Activated CD4-positive, CD25-positive, alpha-beta regulatory T cell treated with anti-CD3 and anti-CD28 coated beads, Interleukin-2, amount 50 U/mL, for 72 hours (primary cell): ENCODE measurements around the gene LPO.
A peak's percentile ranks its signal among the peaks of the same experiment; 100 is the strongest.

ENCODE experiments used
- DNase-seq: peaks from one replicate; pipeline ENCODE4 v3.0.0; 2021

LPO gene

GRCh38 chr17:58238147-58238634 is at the start of gene LPO:
LPO (plus strand) TSS chr17:58238584; CDS start chr17:58242980, 4,396 bp downstream.
- no peak for DNase-seq

GRCh38 chr17:58189436-58190146 is 48.8 kb upstream of the LPO start:
- DNase-seq = no peak

- no peak for DNase-seq
Observed at GRCh38 chr17:58191241-58191896, 47.0 kb upstream of the LPO start.

GRCh38 chr17:58192612-58193011 is 45.8 kb upstream of the LPO start, which contains the start of gene EPX:
EPX (plus strand) TSS chr17:58192726; CDS start chr17:58192847, 121 bp downstream.
- no peak for DNase-seq

- DNase-seq = no peak
Observed at GRCh38 chr17:58193641-58194255, 44.6 kb upstream of the LPO start.

GRCh38 chr17:58195518-58196123 is 42.8 kb upstream of the LPO start:
- DNase-seq = no peak

GRCh38 chr17:58196610-58197009 is 41.8 kb upstream of the LPO start:
- no peak for DNase-seq

- DNase-seq = peak; percentile 57
Observed at GRCh38 chr17:58200024-58200633, 38.3 kb upstream of the LPO start.

- no peak for DNase-seq
Observed at GRCh38 chr17:58202859-58203258, 35.5 kb upstream of the LPO start.

GRCh38 chr17:58204796-58205195 is 33.6 kb upstream of the LPO start:
- no peak for DNase-seq

GRCh38 chr17:58205936-58206335 is 32.4 kb upstream of the LPO start:
- no peak for DNase-seq

- no peak for DNase-seq
Observed at GRCh38 chr17:58207451-58207850, 30.9 kb upstream of the LPO start.

GRCh38 chr17:58208344-58208743 is 30.0 kb upstream of the LPO start:
- DNase-seq = no peak

GRCh38 chr17:58210922-58211321 is 27.5 kb upstream of the LPO start:
- no peak for DNase-seq

- no peak for DNase-seq
Observed at GRCh38 chr17:58215685-58216084, 22.7 kb upstream of the LPO start.

GRCh38 chr17:58217766-58218165 is 20.6 kb upstream of the LPO start:
- no peak for DNase-seq

- DNase-seq = peak; percentile 95
Observed at GRCh38 chr17:58219007-58219788, 19.2 kb upstream of the LPO start, which contains the start of gene MKS1. MKS1 (minus strand) TSS chr17:58219255; CDS start chr17:58219230, 25 bp downstream.

- no peak for DNase-seq
Observed at GRCh38 chr17:58219789-58220183, 18.6 kb upstream of the LPO start.

GRCh38 chr17:58224315-58224714 is 14.1 kb upstream of the LPO start:
- no peak for DNase-seq

GRCh38 chr17:58227733-58228132 is 10.7 kb upstream of the LPO start:
- DNase-seq = no peak

- DNase-seq = no peak
Observed at GRCh38 chr17:58228679-58229078, 9.7 kb upstream of the LPO start.

GRCh38 chr17:58229384-58229783 is 9.0 kb upstream of the LPO start:
- no peak for DNase-seq
